Measurements from ENCODE around the gene MAGI1.
"Not testable (repeated sequence)": the region's sequence is repeated elsewhere in the genome, so short reads cannot be mapped to it uniquely, and the experiment has no call there.

Gene MAGI1

DNA sequence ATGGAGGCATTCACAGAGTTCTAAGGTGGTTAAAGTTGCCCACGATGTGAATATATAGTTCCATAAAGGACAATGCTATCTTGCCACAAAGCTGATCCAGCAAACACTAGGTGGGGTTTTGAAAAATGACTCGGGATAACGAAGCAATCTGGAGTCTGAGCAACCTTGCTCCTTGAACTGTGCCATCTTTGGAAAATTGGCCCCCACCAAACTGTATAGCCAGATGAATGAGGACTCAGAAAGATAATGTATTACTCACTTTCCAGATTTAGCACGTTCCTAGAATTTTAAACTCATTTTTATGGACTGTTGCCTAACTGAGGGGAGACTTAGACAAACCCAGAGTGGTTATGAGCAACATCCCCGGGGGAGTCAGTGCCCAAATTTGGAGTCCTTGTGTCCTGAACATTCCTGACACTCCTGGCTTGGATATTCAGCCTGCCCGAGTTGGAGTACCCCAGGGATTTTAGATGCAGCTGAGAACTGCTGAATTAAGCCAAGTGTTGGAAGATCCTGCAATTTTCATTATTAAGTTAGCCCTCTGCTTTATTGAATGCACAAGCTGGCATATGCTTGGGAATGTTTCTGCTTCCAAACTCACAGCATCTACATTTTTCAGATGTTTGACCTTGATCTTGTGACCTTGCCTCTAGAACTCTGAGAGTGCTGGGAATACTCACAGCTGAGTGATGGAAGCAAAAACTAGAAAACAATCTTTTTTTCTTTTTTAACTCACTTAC, 8.8 kb upstream of the MAGI1 start:
- no peaks in the 10 kb centered on the region for H3K27me3 ChIP-seq (ENCODE audit: insufficient read depth, poor library complexity, severe bottlenecking)
- TF ChIP-seq GABPA (IDR thresholded peaks at IDR 0.05; ENCODE audit: low read depth) (no peak), SPI1 (IDR thresholded peaks at IDR 0.05; ENCODE audit: borderline replicate concordance, low read depth) (no peak), POLR2AphosphoS5 (IDR thresholded peaks at IDR 0.05; ENCODE audit: low read depth) (no peak)
- TF ChIP-seq, protein P1, sequence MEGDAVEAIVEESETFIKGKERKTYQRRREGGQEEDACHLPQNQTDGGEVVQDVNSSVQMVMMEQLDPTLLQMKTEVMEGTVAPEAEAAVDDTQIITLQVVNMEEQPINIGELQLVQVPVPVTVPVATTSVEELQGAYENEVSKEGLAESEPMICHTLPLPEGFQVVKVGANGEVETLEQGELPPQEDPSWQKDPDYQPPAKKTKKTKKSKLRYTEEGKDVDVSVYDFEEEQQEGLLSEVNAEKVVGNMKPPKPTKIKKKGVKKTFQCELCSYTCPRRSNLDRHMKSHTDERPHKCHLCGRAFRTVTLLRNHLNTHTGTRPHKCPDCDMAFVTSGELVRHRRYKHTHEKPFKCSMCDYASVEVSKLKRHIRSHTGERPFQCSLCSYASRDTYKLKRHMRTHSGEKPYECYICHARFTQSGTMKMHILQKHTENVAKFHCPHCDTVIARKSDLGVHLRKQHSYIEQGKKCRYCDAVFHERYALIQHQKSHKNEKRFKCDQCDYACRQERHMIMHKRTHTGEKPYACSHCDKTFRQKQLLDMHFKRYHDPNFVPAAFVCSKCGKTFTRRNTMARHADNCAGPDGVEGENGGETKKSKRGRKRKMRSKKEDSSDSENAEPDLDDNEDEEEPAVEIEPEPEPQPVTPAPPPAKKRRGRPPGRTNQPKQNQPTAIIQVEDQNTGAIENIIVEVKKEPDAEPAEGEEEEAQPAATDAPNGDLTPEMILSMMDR (IDR thresholded peaks at IDR 0.05; ENCODE audit: insufficient read depth, low read length), result no peak
- TF ChIP-seq, protein P2, sequence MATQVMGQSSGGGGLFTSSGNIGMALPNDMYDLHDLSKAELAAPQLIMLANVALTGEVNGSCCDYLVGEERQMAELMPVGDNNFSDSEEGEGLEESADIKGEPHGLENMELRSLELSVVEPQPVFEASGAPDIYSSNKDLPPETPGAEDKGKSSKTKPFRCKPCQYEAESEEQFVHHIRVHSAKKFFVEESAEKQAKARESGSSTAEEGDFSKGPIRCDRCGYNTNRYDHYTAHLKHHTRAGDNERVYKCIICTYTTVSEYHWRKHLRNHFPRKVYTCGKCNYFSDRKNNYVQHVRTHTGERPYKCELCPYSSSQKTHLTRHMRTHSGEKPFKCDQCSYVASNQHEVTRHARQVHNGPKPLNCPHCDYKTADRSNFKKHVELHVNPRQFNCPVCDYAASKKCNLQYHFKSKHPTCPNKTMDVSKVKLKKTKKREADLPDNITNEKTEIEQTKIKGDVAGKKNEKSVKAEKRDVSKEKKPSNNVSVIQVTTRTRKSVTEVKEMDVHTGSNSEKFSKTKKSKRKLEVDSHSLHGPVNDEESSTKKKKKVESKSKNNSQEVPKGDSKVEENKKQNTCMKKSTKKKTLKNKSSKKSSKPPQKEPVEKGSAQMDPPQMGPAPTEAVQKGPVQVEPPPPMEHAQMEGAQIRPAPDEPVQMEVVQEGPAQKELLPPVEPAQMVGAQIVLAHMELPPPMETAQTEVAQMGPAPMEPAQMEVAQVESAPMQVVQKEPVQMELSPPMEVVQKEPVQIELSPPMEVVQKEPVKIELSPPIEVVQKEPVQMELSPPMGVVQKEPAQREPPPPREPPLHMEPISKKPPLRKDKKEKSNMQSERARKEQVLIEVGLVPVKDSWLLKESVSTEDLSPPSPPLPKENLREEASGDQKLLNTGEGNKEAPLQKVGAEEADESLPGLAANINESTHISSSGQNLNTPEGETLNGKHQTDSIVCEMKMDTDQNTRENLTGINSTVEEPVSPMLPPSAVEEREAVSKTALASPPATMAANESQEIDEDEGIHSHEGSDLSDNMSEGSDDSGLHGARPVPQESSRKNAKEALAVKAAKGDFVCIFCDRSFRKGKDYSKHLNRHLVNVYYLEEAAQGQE (IDR thresholded peaks at IDR 0.05; ENCODE audit: insufficient replicate concordance, low read depth), result no peak
- no peak overlapping the region for H3K27ac ChIP-seq (replicated peaks)
- DNase-seq (ENCODE audit: low read depth in 1 of 2, low spot score in 1 of 2), result no peak
- H3K4me3 ChIP-seq (replicated peaks; ENCODE audit: insufficient read depth, low read length), result no peak overlapping the region

- not testable (repeated sequence) for H3K27ac ChIP-seq (replicated peaks); H3K4me3 ChIP-seq (replicated peaks; ENCODE audit: insufficient read depth, low read length); H3K27me3 ChIP-seq (ENCODE audit: insufficient read depth, poor library complexity, severe bottlenecking); DNase-seq (ENCODE audit: low read depth in 1 of 2, low spot score in 1 of 2)
Observed at GRCh38 chr3:66046321-66046720, 7.6 kb upstream of the MAGI1 start.

DNA sequence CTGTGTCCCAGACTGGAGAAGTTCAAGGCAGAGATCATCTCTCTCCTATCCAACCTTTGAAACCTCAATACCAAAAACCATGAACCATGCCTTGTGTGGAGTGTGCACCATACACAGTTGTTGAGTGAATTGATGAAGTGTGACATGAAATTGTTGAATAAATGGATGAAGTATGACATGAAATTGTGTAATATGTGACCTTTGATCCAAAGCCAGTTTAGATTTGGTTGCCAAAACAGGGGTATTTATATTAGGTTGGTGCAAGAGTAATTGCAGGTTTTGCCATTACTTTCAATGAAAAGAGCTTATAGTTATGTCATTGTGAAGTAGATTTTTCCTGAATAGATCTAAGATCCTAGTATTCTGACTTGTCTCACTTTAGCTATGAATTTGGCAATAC, 3.1 kb upstream of the MAGI1 start:
- no peak overlapping the region for H3K4me3 ChIP-seq (replicated peaks; ENCODE audit: insufficient read depth, low read length)
- peaks cover 35% of the 10 kb centered on the region for H3K27me3 ChIP-seq (ENCODE audit: insufficient read depth, poor library complexity, severe bottlenecking)
- no peak for DNase-seq (ENCODE audit: low read depth in 1 of 2, low spot score in 1 of 2)
- H3K27ac ChIP-seq (replicated peaks), result no peak overlapping the region
- no peak for TF ChIP-seq SPI1 (IDR thresholded peaks at IDR 0.05; ENCODE audit: borderline replicate concordance, low read depth)
- TF ChIP-seq GABPA (IDR thresholded peaks at IDR 0.05; ENCODE audit: low read depth), result no peak
- TF ChIP-seq POLR2AphosphoS5 (IDR thresholded peaks at IDR 0.05; ENCODE audit: low read depth), result no peak
- TF ChIP-seq, protein P2 (IDR thresholded peaks at IDR 0.05; ENCODE audit: insufficient replicate concordance, low read depth), result no peak
- TF ChIP-seq, protein P1 (IDR thresholded peaks at IDR 0.05; ENCODE audit: insufficient read depth, low read length), result no peak

GRCh38 chr3:66041116-66041515, 2.4 kb upstream of the MAGI1 start:
- TF ChIP-seq, protein P2 (IDR thresholded peaks at IDR 0.05; ENCODE audit: insufficient replicate concordance, low read depth), result no peak
- TF ChIP-seq, protein P1 (IDR thresholded peaks at IDR 0.05; ENCODE audit: insufficient read depth, low read length), result no peak
- no peak for TF ChIP-seq GABPA (IDR thresholded peaks at IDR 0.05; ENCODE audit: low read depth)
- no peak for TF ChIP-seq SPI1 (IDR thresholded peaks at IDR 0.05; ENCODE audit: borderline replicate concordance, low read depth)
- TF ChIP-seq POLR2AphosphoS5 (IDR thresholded peaks at IDR 0.05; ENCODE audit: low read depth), result no peak
- DNase-seq (ENCODE audit: low read depth in 1 of 2, low spot score in 1 of 2), result no peak
- Histone ChIP-seq H3K4me3 (replicated peaks; ENCODE audit: insufficient read depth, low read length) (no peak overlapping the region), H3K27me3 (ENCODE audit: insufficient read depth, poor library complexity, severe bottlenecking) (peaks cover 36% of the 10 kb centered on the region), H3K27ac (replicated peaks) (no peak overlapping the region)

All from HL-60 (cell line).